Stimulated activated CD4-positive, alpha-beta T cell treated with anti-CD3 and anti-CD28 coated beads, TNF-alpha, amount 100 ng/mL, for 1 hour (primary cell): ENCODE measurements around the gene TPPP.
"Not testable (repeated sequence)": the region's sequence is repeated elsewhere in the genome, so short reads cannot be mapped to it uniquely, and the experiment has no call there.

Source experiments
- DNase-seq, 3 donors: peaks; one replicate each; pipeline ENCODE4 v3.0.0-alpha.2; 2020; ENCODE audit warnings: low read depth in 3 of 3, low spot score in 1 of 3

Gene TPPP

DNA sequence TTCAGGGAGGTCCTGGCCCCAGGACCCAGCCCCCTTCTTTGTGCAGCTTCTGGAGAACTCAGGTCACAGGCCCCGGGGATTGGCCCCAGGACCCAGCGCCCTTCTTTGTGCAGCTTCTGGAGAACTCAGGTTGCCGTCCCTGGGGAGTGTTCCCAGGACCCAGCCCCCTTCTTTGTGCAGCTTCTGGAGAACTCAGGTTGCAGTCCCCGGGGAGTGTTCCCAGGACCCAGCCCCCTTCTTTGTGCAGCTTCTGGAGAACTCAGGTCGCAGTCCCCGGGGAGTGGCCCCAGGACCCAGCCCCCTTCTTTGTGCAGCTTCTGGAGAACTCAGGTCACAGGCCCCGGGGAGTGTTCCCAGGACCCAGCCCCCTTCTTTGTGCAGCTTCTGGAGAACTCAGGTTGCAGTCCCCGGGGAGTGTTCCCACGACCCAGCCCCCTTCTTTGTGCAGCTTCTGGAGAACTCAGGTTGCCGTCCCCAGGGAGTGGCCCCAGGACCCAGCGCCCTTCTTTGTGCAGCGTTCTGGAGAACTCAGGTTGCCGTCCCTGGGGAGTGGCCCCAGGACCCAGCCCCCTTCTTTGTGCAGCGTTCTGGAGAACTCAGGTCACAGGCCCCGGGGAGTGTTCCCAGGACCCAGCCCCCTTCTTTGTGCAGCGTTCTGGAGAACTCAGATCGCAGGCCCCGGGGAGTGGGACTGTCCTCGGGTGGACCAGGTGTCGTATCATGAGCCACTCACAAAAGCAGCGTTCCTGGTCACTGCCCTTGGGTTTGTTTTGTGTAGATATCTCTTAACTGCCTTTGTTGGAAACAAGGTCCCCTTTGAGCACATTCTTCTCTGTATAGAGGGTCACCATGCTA is 64.6 kb downstream of the TPPP start:
- not testable (repeated sequence) for DNase-seq

DNA sequence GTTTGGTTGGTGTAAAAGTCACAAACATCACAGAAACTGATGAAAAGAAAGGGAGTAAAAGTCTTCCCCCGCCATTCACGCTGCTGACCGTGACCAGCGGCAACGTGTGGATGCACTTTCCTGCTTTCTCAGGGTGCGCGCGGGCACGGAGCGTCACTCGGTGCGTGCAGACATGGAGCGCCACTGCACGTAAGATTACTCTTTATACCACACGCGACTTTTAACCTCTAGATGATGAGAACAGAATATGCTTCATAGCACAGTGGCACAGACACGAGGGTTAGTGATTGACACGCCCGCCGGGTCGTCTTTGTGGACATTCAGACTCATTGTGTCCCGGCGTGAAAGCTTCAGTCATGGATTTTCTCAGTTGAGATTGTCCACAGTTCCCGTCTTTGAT is 65.3 kb downstream of the TPPP start:
- no peak for DNase-seq

GRCh38 chr5:626850-627249 is 66.3 kb downstream of the TPPP start:
- no peak for DNase-seq

DNA sequence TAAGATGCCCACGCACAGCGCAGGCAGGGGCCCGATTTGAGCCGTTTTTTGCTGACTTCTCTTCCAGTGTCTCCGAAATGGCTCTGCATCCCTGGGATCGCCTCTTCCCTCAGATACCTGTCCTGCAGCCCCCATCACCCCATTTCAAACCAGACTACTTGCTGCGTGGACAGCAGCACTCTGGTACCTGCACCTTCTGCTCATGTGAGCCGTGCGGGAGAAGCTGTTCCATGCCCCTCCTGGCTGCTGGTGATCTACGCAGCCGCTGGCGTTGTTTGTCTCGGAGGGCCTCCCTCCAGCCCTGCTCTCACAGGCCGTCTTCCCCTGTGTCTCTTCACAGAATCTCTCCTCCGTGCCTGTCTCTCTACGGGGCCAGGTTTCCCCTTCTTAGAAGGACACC is 67.6 kb downstream of the TPPP start:
- DNase-seq = no peak

DNA sequence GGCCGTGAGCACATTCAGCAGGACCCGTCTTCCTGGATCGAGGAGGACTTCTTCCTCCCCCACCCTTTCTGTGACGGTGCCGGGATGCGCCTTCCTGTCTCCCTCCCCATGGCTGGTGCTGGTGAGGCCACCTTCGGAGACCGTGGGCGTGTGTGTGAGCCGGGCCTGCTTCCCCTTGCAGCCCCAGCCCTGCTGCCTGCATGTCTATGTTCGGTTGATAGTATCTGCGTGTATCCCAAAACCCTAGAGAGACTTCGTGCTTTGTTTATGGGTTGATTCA is 68.3 kb downstream of the TPPP start:
- no peak for DNase-seq

DNA sequence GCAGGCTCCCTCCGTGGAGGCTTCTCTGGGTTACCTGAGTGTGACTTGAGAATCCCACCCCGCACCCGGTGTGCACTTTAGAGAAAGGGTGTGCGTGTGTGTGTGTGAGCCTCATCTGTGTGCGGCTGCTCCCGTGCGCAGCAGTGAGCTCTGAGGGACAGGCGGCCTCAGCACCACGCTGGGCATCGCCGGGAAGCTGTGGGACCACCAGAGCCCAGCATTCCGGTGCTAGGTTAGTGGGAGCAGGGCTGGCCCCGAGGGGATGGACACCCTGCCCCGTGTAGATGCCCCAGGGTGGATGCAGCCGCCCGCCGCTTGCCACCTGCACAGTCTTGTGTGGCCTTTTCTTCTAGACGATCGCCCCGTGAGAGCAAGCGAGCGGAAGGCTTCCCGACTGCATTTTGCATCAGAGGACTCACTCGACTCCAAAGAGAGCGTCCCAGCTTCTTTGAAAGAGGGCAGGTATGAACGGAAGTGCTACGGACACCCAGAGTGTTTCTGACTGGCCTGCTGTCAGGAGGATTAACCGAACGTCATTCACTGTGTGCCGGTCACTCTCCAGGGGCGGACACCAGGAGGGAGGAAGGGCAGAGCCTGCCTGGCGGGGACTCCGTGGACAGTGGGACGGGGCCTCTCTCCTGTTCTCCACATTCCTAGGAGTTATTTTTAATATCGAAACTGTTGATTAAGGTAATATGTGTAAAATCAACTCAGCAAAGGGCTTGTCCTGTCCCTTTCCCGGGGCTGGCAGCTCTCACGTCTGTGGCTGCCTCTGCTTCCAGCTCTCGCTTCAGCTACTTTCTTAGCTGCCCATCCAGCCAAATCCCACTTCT is 68.8 kb downstream of the TPPP start:
- DNase-seq = no peak

- DNase-seq = no peak
These were observed 69.6 kb downstream of the TPPP start for GRCh38 chr5:623531-623930.

DNA sequence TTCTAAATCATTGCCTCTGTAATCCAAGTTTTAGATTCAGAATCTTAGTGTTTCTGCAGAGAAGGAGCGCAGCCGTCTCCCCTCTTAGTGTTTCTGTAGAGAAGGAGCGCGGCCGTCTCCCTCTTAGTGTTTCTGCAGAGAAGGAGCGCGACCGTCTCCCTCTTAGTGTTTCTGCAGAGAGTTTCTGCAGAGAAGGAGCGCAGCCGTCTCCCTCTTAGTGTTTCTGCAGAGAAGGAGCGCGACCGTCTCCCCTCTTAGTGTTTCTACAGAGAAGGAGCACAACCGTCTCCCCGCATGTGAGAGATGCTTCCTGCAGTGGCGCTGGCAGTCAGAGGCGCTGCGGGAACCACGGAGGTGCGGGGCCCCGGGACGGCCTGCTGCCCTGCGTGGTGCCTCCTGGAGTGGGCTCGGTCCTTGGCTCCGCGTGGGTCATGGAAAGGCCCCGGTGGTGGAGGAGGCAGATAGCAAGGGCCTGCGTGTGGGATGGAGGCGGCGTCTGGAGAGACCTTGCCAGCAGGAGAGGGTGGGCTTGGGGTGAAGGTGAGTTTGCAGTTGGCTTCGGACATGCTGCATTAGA is 70.1 kb downstream of the TPPP start:
- no peak for DNase-seq

- no peak for DNase-seq
These were observed 70.8 kb downstream of the TPPP start for GRCh38 chr5:622359-622758.

GRCh38 chr5:621341-621761 is 71.8 kb downstream of the TPPP start:
- no peak for DNase-seq

- DNase-seq = no peak
These were observed 72.5 kb downstream of the TPPP start for GRCh38 chr5:620586-621180.

- no peak for DNase-seq
These were observed 73.0 kb downstream of the TPPP start for GRCh38 chr5:620152-620551.

DNA sequence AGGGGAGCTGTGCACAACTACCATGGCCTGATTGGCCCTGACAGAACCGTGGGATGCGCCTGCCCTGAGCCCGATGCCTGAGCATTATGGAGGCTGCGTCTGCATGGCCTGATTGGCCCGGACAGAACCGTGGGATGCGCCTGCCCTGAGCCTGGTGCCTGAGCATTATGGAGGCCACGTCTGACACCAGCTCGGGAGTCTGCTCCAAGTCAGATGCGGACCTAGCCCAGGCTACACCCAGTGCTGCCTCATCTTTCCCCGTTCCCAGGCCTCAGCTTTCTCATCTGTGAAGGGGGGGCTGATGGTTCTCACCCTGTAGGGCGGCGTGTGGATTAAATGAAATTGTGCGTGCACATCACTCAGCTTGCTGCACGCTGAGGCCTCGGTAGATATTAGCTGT is 73.7 kb downstream of the TPPP start:
- DNase-seq = no peak

DNA sequence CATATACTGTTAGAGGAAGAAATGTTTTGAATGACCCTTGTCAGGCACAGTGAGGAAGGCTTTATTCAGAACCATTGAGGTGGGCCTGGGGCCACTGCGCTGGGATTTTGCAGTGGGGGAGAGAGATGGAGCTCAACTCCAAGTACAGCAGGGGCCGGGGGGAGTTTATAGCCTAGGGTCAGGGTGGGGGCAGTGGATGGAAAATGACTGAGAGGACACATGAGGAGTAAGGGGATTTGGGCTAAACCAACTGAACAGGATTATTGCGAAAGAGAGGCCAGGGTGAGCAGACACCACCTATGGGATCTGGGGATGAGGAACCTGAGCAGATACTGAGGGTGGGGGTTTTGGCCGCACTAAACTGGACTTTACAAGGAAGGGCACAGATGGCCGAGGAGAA is 74.7 kb downstream of the TPPP start:
- no peak for DNase-seq

DNA sequence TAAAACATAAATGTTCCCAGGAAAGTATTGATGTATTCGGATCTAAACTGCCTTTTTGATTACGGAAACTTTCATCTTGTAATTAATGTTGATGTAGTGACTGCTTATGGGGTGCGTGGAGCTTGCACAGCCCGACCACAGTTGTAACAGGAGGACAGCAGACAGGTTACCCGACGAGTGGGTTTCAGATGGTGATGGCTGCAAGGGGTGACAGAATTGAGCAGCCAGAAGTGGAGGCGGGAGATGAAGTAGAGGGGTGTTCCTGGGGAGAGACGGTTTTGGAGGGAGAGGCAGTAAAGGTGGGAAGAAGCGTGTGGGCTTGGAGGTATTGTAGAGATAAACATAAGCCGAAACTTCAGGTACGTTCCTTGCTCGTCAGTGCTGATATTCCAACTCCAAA is 75.3 kb downstream of the TPPP start:
- DNase-seq = no peak

- no peak for DNase-seq
These were observed 76.6 kb downstream of the TPPP start for GRCh38 chr5:616484-617039.

GRCh38 chr5:612498-613424 is 80.4 kb downstream of the TPPP start:
- DNase-seq = peak in 1 of 3 donors; percentile 14

GRCh38 chr5:611731-612486 is 81.2 kb downstream of the TPPP start, which contains the start of gene CEP72:
TSS of gene CEP72 (plus strand) at chr5:612340. CDS start at chr5:612362, 22 bp downstream.
- peak; percentile 83 to 97 (median 87) for DNase-seq
